IMR-90 (cell line): Measurements from ENCODE around the gene NDRG4. TPM values are rescaled to one million over a fixed set of nuclear protein-coding genes. Genes with fewer than 3 reads are reported as not detected.
"Not testable (repeated sequence)": the region's sequence is repeated elsewhere in the genome, so short reads cannot be mapped to it uniquely, and the experiment has no call there.

Source experiments
- ATAC-seq: fragments of 200-7000 bp; cut with Tn5 transposase; 2 replicates; pipeline ENCODE4 v1.9.1; 2020; ENCODE audit warnings: low read depth, mild to moderate bottlenecking, moderate library complexity
- BruUV-seq: library from RNA; stranded (reverse); fragments of 400-500 nt; replicated peaks from 2 replicates; lab custom pipeline; 2021; lab: Mats Ljungman, UMichigan
- CTCF ChIA-PET: fragments of 300-600 bp; formaldehyde crosslinking; extraction: SDS; loops from one replicate; lab custom pipeline; 2021; ENCODE audit warnings: antibody characterized with exemption; lab: Yijun Ruan, JAX
- POLR2A ChIA-PET: fragments of 300-600 bp; sonication (Branson Sonifier 250); formaldehyde crosslinking; loops from one replicate; lab custom pipeline; 2022; ENCODE audit warnings: antibody characterized with exemption; ENCODE audit not compliant: unreplicated experiment; lab: Charles Lee
- DNase-seq: peaks from one replicate; pipeline ENCODE4 v3.0.0; 2013
- H2AFZ ChIP-seq: replicated peaks from 2 replicates; pipeline ENCODE3; 2013; ENCODE audit warnings: low read length, mild to moderate bottlenecking; ENCODE audit not compliant: poor library complexity
- H2AK5ac ChIP-seq: 2 replicates; pipeline ENCODE4 v1.6.1; 2013; ENCODE audit warnings: low read depth, low read length, inconsistent platforms
- H2AK9ac ChIP-seq: replicated peaks from 2 replicates; pipeline ENCODE3; 2013; ENCODE audit warnings: mild to moderate bottlenecking, low read depth, low read length, moderate library complexity; ENCODE audit not compliant: poor library complexity
- H2BK120ac ChIP-seq: 2 replicates; pipeline ENCODE4 v1.6.1; 2013; ENCODE audit warnings: low read depth, low read length, inconsistent platforms
- H2BK15ac ChIP-seq: 3 replicates; pipeline ENCODE4 v1.6.1; 2013; ENCODE audit warnings: low read depth, low read length, inconsistent platforms
- H2BK20ac ChIP-seq: 2 replicates; pipeline ENCODE4 v1.6.1; 2013; ENCODE audit warnings: low read depth, mild to moderate bottlenecking, inconsistent platforms, low read length, moderate library complexity
- H2BK5ac ChIP-seq: 2 replicates; pipeline ENCODE4 v1.6.1; 2013; ENCODE audit warnings: mild to moderate bottlenecking, low read depth, low read length, inconsistent platforms; ENCODE audit not compliant: poor library complexity, severe bottlenecking
- H3K14ac ChIP-seq: replicated peaks from 2 replicates; pipeline ENCODE4 v1.6.1; 2013; ENCODE audit warnings: low read depth, low read length, inconsistent platforms
- H3K18ac ChIP-seq: 2 replicates; pipeline ENCODE4 v1.6.1; 2013; ENCODE audit warnings: low read depth, low read length, control low read depth
- H3K23ac ChIP-seq: 2 replicates; pipeline ENCODE4 v1.6.1; 2013; ENCODE audit warnings: low read depth, low read length, inconsistent platforms
- H3K27ac ChIP-seq: 2 replicates; pipeline ENCODE4 v1.5.1; 2013; ENCODE audit warnings: mild to moderate bottlenecking, control low read depth, low read length; ENCODE audit not compliant: insufficient read depth
- H3K27me3 ChIP-seq: 2 replicates; pipeline ENCODE4 v1.6.1; 2013; ENCODE audit warnings: low read length; ENCODE audit not compliant: control insufficient read depth, insufficient read depth
- H3K36me3 ChIP-seq: 2 replicates; pipeline ENCODE4 v1.6.1; 2013; ENCODE audit warnings: low read length, mixed read lengths; ENCODE audit not compliant: control insufficient read depth, insufficient read depth
- H3K4ac ChIP-seq: 2 replicates; pipeline ENCODE4 v1.6.1; 2013; ENCODE audit warnings: low read depth, low read length, inconsistent platforms
- H3K4me1 ChIP-seq: 2 replicates; pipeline ENCODE4 v1.6.1; 2013; ENCODE audit warnings: low read length, mixed read lengths; ENCODE audit not compliant: control insufficient read depth, insufficient read depth
- H3K4me2 ChIP-seq: 2 replicates; pipeline ENCODE4 v1.6.1; 2013; ENCODE audit warnings: low read depth, mild to moderate bottlenecking, control low read depth, low read length, moderate library complexity
- H3K4me3 ChIP-seq: 2 replicates; pipeline ENCODE4 v1.5.1; 2013; ENCODE audit warnings: low read depth, mild to moderate bottlenecking, control low read depth, low read length, moderate library complexity; ENCODE audit not compliant: insufficient read depth
- H3K56ac ChIP-seq: 2 replicates; pipeline ENCODE4 v1.6.1; 2013; ENCODE audit warnings: low read length, inconsistent platforms; ENCODE audit not compliant: insufficient read depth; ENCODE audit errors: extremely low read depth
- H3K79me1 ChIP-seq, 2 experiments: 2 replicates each; pipeline ENCODE4 v1.6.1; 2013; ENCODE audit warnings: low read length in 2 of 2, inconsistent platforms in 1 of 2, low read depth in 1 of 2
- H3K9ac ChIP-seq: 2 replicates; pipeline ENCODE4 v1.6.1; 2013; ENCODE audit warnings: low read depth, low read length, control low read depth
- H3K9me1 ChIP-seq: 2 replicates; pipeline ENCODE4 v1.6.1; 2013; ENCODE audit warnings: low read length, inconsistent platforms; ENCODE audit not compliant: insufficient read depth
- H3K9me3 ChIP-seq: 2 replicates; pipeline ENCODE4 v1.6.1; 2013; ENCODE audit warnings: low read length; ENCODE audit not compliant: control insufficient read depth, insufficient read depth
- H4K20me1 ChIP-seq: 2 replicates; pipeline ENCODE4 v1.6.1; 2013; ENCODE audit warnings: low read length, inconsistent platforms; ENCODE audit not compliant: insufficient read depth
- H4K5ac ChIP-seq: 2 replicates; pipeline ENCODE4 v1.6.1; 2013; ENCODE audit warnings: mild to moderate bottlenecking, low read depth, low read length, control low read depth
- H4K8ac ChIP-seq, 2 experiments: 2 replicates each; pipeline ENCODE4 v1.6.1; 2013; ENCODE audit warnings: low read depth in 2 of 2, low read length in 2 of 2, control low read depth in 1 of 2, inconsistent platforms in 1 of 2
- H4K91ac ChIP-seq: 2 replicates; pipeline ENCODE4 v1.6.1; 2013; ENCODE audit warnings: low read depth, low read length, inconsistent platforms; ENCODE audit not compliant: insufficient read depth
- WGBS, 2 experiments: methylation state at CpG; one replicate each; pipeline versions ENCODE4 v1.1.5 to v1.1.7; 2013; ENCODE audit warnings: missing lambda C conversion rate in 2 of 2; ENCODE audit not compliant: insufficient read length in 1 of 2; ENCODE audit errors: extremely low coverage in 2 of 2; 5-methylcytosine and 5-hydroxymethylcytosine counted together
- dilution Hi-C: fragments of 300-500 bp; cut with HindIII; formaldehyde crosslinking; loops from one replicate; pipeline ENCODE4 v1.14.3; 2018; ENCODE audit warnings: low sequenced_read_pairs; ENCODE audit not compliant: unreplicated experiment
- in situ Hi-C: fragments of 300-500 bp; cut with MboI; formaldehyde crosslinking; loops from 3 replicates; pipeline ENCODE4 v1.14.3; 2019; ENCODE audit warnings: low sequenced_read_pairs, inconsistent platforms, mixed read lengths
- intact Hi-C: fragments of 100-400 bp; cut with micrococcal nuclease; formaldehyde crosslinking; loops from 2 replicates; pipeline ENCODE4 v1.10.0; 2022
- polyA plus RNA-seq, 3 experiments: library from polyadenylated mRNA; depleted of rRNA; stranded (reverse); fragments of >200 nt; gene quantifications; 2 replicates each; pipeline ENCODE4 v1.2.3, GENCODE V29; 2012; ENCODE audit warnings: low replicate concordance in 1 of 3
- total RNA-seq: library from RNA; depleted of rRNA; stranded (reverse); fragments of >200 nt; gene quantifications from 2 replicates; pipeline ENCODE4 v1.2.3, GENCODE V29; 2012

NDRG4 gene
- total and polyA plus RNA-seq, 2 of the 4 experiments (the other 2 are of a cell fraction), result 10.9 to 23.5 TPM

GRCh38 chr16:58490539-58490938, 9.4 kb upstream of the NDRG4 start:
- H2BK5ac ChIP-seq, H3K18ac ChIP-seq, H2AK5ac ChIP-seq, H3K56ac ChIP-seq, H3K4me1 ChIP-seq, H3K9ac ChIP-seq, H3K4me3 ChIP-seq, H3K23ac ChIP-seq, H3K36me3 ChIP-seq, H3K9me3 ChIP-seq, H2BK15ac ChIP-seq, H3K27ac ChIP-seq, H2AK9ac ChIP-seq, H3K14ac ChIP-seq, H4K91ac ChIP-seq, dilution Hi-C loops, H3K4ac ChIP-seq, H3K79me1 ChIP-seq, H2AFZ ChIP-seq, H3K4me2 ChIP-seq, H4K5ac ChIP-seq, H3K9me1 ChIP-seq, H3K27me3 ChIP-seq, POLR2A ChIA-PET, CTCF ChIA-PET, H2BK120ac ChIP-seq, DNase-seq, H4K8ac ChIP-seq, H4K20me1 ChIP-seq, ATAC-seq, H2BK20ac ChIP-seq, intact Hi-C loops, BruUV-seq: not testable (repeated sequence)
- in situ Hi-C loops, result loop anchor here (5.0 kb wide), 1 partner anchor 158 kb away; no protein-coding TSS in a partner anchor
- WGBS, 2 experiments, result 20% methylated on average over 1 of the region's 8 CpGs; no CpG with 5 or more reads in 1 of the 2 experiments
